ENCODE data around the gene LY86. TPM values are rescaled to one million over a fixed set of nuclear protein-coding genes. Genes with fewer than 3 reads are reported as not detected.

The LY86 gene
- total RNA-seq, 1 donor from 2014 or later: not detected

DNA sequence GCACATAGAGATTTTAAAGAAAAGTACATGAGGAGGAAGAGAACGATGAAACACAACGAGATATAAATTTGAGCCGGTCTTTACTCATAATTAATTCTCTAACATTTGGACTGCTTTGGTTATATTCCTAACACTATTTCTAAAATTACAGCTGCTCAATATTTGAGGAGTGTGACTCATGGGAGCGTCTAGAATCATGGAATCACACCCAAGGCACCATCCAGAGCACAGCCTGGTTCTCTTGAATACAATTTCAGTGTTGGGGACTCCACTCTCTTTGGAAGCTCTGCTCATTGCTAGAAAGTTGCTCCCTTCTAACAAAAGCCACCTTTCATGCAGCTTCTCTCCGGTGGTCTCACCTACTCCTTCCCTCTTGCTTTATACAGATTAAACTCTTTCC, 64.4 kb downstream of the LY86 start:
- H3K4me3 Mint-ChIP-seq: no peak overlapping the region
- no peak for DNase-seq (ENCODE audit: low spot score in 2 of 2, unreplicated experiment in 2 of 2)
- TF ChIP-seq, protein P1, sequence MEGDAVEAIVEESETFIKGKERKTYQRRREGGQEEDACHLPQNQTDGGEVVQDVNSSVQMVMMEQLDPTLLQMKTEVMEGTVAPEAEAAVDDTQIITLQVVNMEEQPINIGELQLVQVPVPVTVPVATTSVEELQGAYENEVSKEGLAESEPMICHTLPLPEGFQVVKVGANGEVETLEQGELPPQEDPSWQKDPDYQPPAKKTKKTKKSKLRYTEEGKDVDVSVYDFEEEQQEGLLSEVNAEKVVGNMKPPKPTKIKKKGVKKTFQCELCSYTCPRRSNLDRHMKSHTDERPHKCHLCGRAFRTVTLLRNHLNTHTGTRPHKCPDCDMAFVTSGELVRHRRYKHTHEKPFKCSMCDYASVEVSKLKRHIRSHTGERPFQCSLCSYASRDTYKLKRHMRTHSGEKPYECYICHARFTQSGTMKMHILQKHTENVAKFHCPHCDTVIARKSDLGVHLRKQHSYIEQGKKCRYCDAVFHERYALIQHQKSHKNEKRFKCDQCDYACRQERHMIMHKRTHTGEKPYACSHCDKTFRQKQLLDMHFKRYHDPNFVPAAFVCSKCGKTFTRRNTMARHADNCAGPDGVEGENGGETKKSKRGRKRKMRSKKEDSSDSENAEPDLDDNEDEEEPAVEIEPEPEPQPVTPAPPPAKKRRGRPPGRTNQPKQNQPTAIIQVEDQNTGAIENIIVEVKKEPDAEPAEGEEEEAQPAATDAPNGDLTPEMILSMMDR (IDR thresholded peaks at IDR 0.05; ENCODE audit: unreplicated experiment): no peak
- no peak overlapping the region for H3K27ac Mint-ChIP-seq
- H3K36me3 Mint-ChIP-seq: no peaks in the 10 kb centered on the region
- H3K4me1 Mint-ChIP-seq: peaks cover 2% of the 10 kb centered on the region
- H3K27me3 Mint-ChIP-seq (ENCODE audit: low read depth): no peaks in the 10 kb centered on the region
- H3K9me3 Mint-ChIP-seq: peaks cover 4% of the 10 kb centered on the region

DNA sequence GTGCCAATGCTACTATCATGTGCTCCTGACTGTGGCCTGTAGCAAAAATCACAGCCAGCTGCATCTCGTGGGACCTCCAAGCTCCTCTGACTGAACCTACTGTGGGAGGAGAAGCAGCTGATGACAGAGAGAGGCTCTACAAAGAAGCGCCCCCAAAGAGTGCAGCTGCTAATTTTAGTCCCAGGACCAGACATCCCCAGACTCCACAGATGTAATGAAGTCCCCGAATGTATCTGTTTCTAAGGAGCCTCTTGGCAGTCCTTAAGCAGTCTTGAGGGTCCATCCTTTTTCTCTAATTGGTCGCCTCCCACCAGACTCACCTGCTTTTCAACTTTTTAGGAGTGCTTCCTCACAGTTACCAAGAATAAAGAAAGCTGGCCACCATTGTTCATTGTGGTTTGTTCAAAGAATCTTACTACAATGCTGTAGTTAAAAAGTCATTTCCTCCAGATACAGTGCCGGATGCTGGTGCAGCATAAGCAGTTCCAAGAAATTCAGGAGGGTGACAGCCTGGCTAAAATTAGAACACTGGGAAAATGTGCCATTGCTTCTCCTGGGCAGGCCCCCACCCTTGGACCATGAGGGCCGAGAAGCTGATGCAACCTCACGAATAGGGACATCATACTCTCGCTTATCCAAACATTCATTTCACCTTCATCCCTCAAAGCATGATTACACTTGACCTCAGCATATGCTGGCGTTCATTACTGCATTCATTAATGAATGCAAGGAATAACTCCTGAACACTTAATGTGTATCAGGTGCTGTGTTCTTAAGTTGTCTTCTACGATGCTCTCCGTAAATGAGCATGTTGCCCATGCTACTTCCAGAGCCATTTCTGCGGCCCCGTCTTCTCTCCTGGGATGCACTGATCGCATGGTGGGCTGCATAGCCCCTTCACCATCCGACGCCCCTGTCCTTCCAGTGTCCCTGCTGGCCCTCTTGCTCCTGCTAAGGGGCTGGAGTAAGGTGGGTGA, 66.4 kb downstream of the LY86 start:
- DNase-seq (ENCODE audit: low spot score in 2 of 2, unreplicated experiment in 2 of 2): no peak
- H3K4me1 Mint-ChIP-seq: peaks cover 2% of the 10 kb centered on the region
- TF ChIP-seq, protein P1 (IDR thresholded peaks at IDR 0.05; ENCODE audit: unreplicated experiment): no peak
- H3K27ac Mint-ChIP-seq: no peak overlapping the region
- H3K36me3 Mint-ChIP-seq: no peaks in the 10 kb centered on the region
- H3K4me3 Mint-ChIP-seq: no peak overlapping the region
- H3K9me3 Mint-ChIP-seq: peaks cover 4% of the 10 kb centered on the region
- H3K27me3 Mint-ChIP-seq (ENCODE audit: low read depth): no peaks in the 10 kb centered on the region

DNA sequence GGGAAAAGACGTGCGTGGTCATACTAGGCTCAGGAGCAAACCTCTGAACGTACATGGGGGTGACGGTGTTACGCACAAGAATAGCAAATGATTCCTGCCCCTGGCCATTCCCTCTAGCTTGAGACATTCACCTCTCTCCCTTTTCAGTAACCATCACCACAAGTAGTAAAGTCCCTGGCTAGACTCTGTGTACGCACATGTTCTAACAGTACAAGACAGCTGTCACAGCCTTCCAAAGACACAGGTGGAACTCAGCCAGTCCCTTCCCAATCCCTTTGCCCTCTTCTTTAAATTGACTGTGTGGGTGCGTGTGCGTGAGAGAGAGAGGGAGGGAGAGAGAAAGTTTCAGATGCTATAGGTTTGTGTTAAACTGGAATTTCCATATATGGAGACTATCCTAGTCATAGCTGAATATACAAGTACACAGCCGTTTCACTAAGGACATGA, 67.3 kb downstream of the LY86 start:
- Mint-ChIP-seq H3K27me3 (ENCODE audit: low read depth) (no peaks in the 10 kb centered on the region), H3K4me1 (peaks cover 2% of the 10 kb centered on the region), H3K27ac (peak overlapping the region; percentile 27), H3K36me3 (no peaks in the 10 kb centered on the region), H3K4me3 (no peak overlapping the region), H3K9me3 (peaks cover 4% of the 10 kb centered on the region)
- TF ChIP-seq, protein P1 (IDR thresholded peaks at IDR 0.05; ENCODE audit: unreplicated experiment): no peak
- no peak for DNase-seq (ENCODE audit: low spot score in 2 of 2, unreplicated experiment in 2 of 2)

DNA sequence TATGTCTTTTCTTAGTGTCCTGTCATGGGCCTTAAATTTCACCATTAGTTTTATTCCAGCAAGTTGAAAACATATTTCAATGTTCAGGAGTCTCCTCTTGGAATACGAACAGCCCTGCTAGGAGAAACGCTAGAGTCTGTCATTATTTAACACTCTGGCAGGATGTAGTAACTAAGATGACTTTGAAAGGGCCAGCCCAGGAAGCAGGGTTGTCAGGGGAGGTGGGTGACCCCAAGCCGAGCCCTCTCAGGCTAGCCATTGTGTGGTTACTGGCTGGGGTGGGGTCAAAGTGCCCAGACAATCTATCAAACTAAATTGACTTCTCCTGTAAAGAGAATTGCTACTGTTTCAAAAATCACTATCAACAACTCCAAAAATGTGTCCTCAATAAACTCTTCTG, 67.8 kb downstream of the LY86 start:
- no peaks in the 10 kb centered on the region for H3K36me3 Mint-ChIP-seq
- peaks cover 4% of the 10 kb centered on the region for H3K4me1 Mint-ChIP-seq
- H3K4me3 Mint-ChIP-seq: no peak overlapping the region
- no peak overlapping the region for H3K27ac Mint-ChIP-seq
- H3K27me3 Mint-ChIP-seq (ENCODE audit: low read depth): no peaks in the 10 kb centered on the region
- TF ChIP-seq, protein P1 (IDR thresholded peaks at IDR 0.05; ENCODE audit: unreplicated experiment): no peak
- DNase-seq (ENCODE audit: low spot score in 2 of 2, unreplicated experiment in 2 of 2): no peak
- peaks cover 2% of the 10 kb centered on the region for H3K9me3 Mint-ChIP-seq

DNA sequence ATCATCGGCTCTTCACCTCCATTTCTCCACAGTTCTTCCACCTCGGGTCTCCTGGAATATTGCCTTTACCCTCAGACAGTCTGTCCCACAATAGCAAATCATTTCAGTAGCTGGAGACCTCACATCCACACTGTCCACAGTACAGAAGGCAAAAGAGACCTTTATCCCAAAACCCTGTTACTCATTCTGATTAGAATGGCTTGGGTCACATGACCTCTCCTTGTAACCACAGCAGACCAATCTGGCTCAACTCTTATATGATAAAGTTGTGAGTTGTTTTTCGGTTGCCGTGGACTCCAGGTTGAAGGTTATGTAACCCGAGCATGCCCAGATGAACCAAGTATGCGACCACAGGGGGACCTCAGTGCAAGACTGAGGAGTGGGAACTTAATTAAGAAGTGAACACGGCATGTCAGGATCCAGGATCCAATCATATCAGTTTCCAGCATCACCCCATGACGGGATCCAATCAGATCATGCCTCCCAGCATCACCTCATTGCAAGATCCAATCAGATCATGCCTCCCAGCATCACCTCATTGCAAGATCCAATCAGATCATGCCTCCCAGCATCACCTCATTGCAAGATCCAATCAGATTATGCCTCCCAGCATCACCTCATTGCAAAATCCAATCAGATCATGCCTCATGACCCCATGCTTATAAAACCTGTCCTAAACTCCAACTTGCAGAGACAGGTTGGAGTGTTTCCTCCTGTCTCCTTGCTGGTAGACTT, 68.7 kb downstream of the LY86 start:
- no peak overlapping the region for H3K4me3 Mint-ChIP-seq
- H3K27ac Mint-ChIP-seq: no peak overlapping the region
- TF ChIP-seq, protein P1 (IDR thresholded peaks at IDR 0.05; ENCODE audit: unreplicated experiment): no peak
- H3K4me1 Mint-ChIP-seq: peaks cover 13% of the 10 kb centered on the region
- H3K27me3 Mint-ChIP-seq (ENCODE audit: low read depth): no peaks in the 10 kb centered on the region
- no peaks in the 10 kb centered on the region for H3K36me3 Mint-ChIP-seq
- no peak for DNase-seq (ENCODE audit: low spot score in 2 of 2, unreplicated experiment in 2 of 2)
- no peaks in the 10 kb centered on the region for H3K9me3 Mint-ChIP-seq

All from mesothelial cell of epicardium (in vitro differentiated cells).